Liver (tissue), 9 donors: ENCODE measurements around the gene UPF1. TPM values are rescaled to one million over a fixed set of nuclear protein-coding genes. Genes with fewer than 3 reads are reported as not detected.

ENCODE experiments used
- DNase-seq: peaks from one replicate; pipeline ENCODE4 v3.0.0-alpha.2; 2017; ENCODE audit warnings: low spot score
- H3K27ac ChIP-seq, 2 donors: one replicate each; pipeline ENCODE4 v1.7.0; 2013; ENCODE audit warnings: inconsistent platforms in 2 of 2, low read length in 2 of 2, control low read depth in 1 of 2, low read depth in 1 of 2, mild to moderate bottlenecking in 1 of 2
- H3K27me3 ChIP-seq, 4 donors: one replicate each; pipeline versions ENCODE4 v1.6.1 to v1.7.0; 2013; ENCODE audit warnings: low read length in 3 of 4, inconsistent platforms in 1 of 4, mild to moderate bottlenecking in 1 of 4, moderate library complexity in 1 of 4; ENCODE audit not compliant: control insufficient read depth in 4 of 4, insufficient read depth in 4 of 4
- H3K36me3 ChIP-seq, 4 donors: one replicate each; pipeline versions ENCODE4 v1.6.1 to v1.7.0; 2013; ENCODE audit warnings: low read length in 3 of 4, mild to moderate bottlenecking in 3 of 4, low read depth in 1 of 4, moderate library complexity in 1 of 4; ENCODE audit not compliant: control insufficient read depth in 4 of 4, insufficient read depth in 3 of 4
- H3K4me1 ChIP-seq, 4 donors: one replicate each; pipeline versions ENCODE4 v1.6.1 to v1.7.0; 2013; ENCODE audit warnings: low read length in 3 of 4, mild to moderate bottlenecking in 3 of 4, moderate library complexity in 1 of 4; ENCODE audit not compliant: control insufficient read depth in 4 of 4, insufficient read depth in 4 of 4
- H3K4me3 ChIP-seq, 3 donors: one replicate each; pipeline versions ENCODE4 v1.6.1 to v1.7.0; 2013; ENCODE audit warnings: low read length in 3 of 3, control low read depth in 1 of 3, low read depth in 1 of 3, mild to moderate bottlenecking in 1 of 3
- H3K9ac ChIP-seq, 2 donors: one replicate each; pipeline ENCODE4 v1.7.0; 2013; ENCODE audit warnings: low read length in 2 of 2, mild to moderate bottlenecking in 2 of 2, moderate library complexity in 2 of 2, control low read depth in 1 of 2, low read depth in 1 of 2
- H3K9me3 ChIP-seq, 4 donors: one replicate each; pipeline versions ENCODE4 v1.6.1 to v1.7.0; 2013; ENCODE audit warnings: low read length in 3 of 4; ENCODE audit not compliant: control insufficient read depth in 4 of 4
- EGR1 ChIP-seq, 2 donors: IDR thresholded peaks; 2 replicates each; pipeline ENCODE4 v1.6.1; 2016 to 2018; ENCODE audit warnings: antibody characterized with exemption in 2 of 2, low read depth in 2 of 2
- FOXA1 ChIP-seq: IDR thresholded peaks from 2 replicates; pipeline ENCODE4 v1.6.1; 2016; ENCODE audit warnings: antibody characterized with exemption
- GABPA ChIP-seq, 2 donors: IDR thresholded peaks in 1 of 2; conservative IDR thresholded peaks in 1 of 2; 2 replicates each; pipeline ENCODE4 v1.6.1; 2016; ENCODE audit warnings: antibody characterized with exemption in 2 of 2, mild to moderate bottlenecking in 1 of 2, moderate library complexity in 1 of 2
- HNF4A ChIP-seq, 2 donors: conservative IDR thresholded peaks; 2 replicates each; pipeline ENCODE4 v1.6.1; 2016; ENCODE audit warnings: antibody characterized with exemption in 2 of 2, mild to moderate bottlenecking in 2 of 2
- JUND ChIP-seq, 2 donors: IDR thresholded peaks; 2 replicates each; pipeline ENCODE4 v1.6.1; 2016; ENCODE audit warnings: antibody characterized with exemption in 2 of 2
- NR2F2 ChIP-seq: IDR thresholded peaks from 2 replicates; pipeline ENCODE4 v1.6.1; 2016; ENCODE audit warnings: antibody characterized with exemption
- RXRA ChIP-seq, 2 donors: IDR thresholded peaks; 2 replicates each; pipeline ENCODE4 v1.6.1; 2017 to 2018; ENCODE audit warnings: antibody characterized with exemption in 2 of 2, mild to moderate bottlenecking in 1 of 2
- SP1 ChIP-seq: IDR thresholded peaks from 2 replicates; pipeline ENCODE4 v1.6.1; 2018; ENCODE audit warnings: antibody characterized with exemption, mild to moderate bottlenecking
- TAF1 ChIP-seq: conservative IDR thresholded peaks from 2 replicates; pipeline ENCODE4 v1.6.1; 2016; ENCODE audit warnings: antibody characterized with exemption, mild to moderate bottlenecking
- YY1 ChIP-seq: IDR thresholded peaks from 2 replicates; pipeline ENCODE4 v1.6.1; 2016; ENCODE audit warnings: antibody characterized with exemption, mild to moderate bottlenecking
- WGBS: extraction: QIAGEN DNeasy Blood & Tissue Kit; methylation state at CpG from one replicate; pipeline ENCODE4 v1.1.7; 2013; 5-methylcytosine and 5-hydroxymethylcytosine counted together
- polyA plus RNA-seq, 2 donors: library from polyadenylated mRNA; stranded (reverse) in 1 of 2; unstranded in 1 of 2; fragments of 200-250 nt in 1 of 2; fragments of >200 nt in 1 of 2; fragmentation: Nextera tagmentation in 1 of 2; extraction: Ambion mirVana in 1 of 2; gene quantifications; one replicate each; pipeline versions ENCODE4 v1.2.1 to v1.2.3, GENCODE V29; 2013 to 2015
- total RNA-seq, 2 donors: library from RNA; depleted of rRNA; stranded (reverse); fragments of >200 nt; gene quantifications; one replicate each; pipeline ENCODE4 v1.2.3, GENCODE V29; 2014
- TF ChIP-seq, protein P1 (sequence below): IDR thresholded peaks from 2 replicates; pipeline ENCODE4 v1.6.1; 2016; ENCODE audit warnings: antibody characterized with exemption, mild to moderate bottlenecking
- TF ChIP-seq, protein P2 (sequence below): IDR thresholded peaks from 2 replicates; pipeline ENCODE4 v1.6.1; 2016; ENCODE audit warnings: antibody characterized with exemption
- TF ChIP-seq, protein P3 (sequence below): IDR thresholded peaks from 2 replicates; pipeline ENCODE4 v1.6.1; 2016; ENCODE audit warnings: antibody characterized with exemption
- TF ChIP-seq, protein P4 (sequence below): IDR thresholded peaks from 2 replicates; pipeline ENCODE4 v1.6.1; 2016; ENCODE audit warnings: antibody characterized with exemption
- TF ChIP-seq, protein P5 (sequence below): fragments of 150-350 bp; IDR thresholded peaks from 2 replicates; pipeline ENCODE4 v1.5.1; 2017; ENCODE audit warnings: improper control_type of control experiment, low read depth, low read length; ENCODE audit not compliant: missing input control
- donor health status: healthy.
- donor health status: healthy.
- donor health status: healthy.
- donor health status: healthy.
- donor health status: healthy.

The UPF1 gene
- total and polyA plus RNA-seq, 4 donors = 5.7 to 51.0 (median 35.2) TPM

DNA sequence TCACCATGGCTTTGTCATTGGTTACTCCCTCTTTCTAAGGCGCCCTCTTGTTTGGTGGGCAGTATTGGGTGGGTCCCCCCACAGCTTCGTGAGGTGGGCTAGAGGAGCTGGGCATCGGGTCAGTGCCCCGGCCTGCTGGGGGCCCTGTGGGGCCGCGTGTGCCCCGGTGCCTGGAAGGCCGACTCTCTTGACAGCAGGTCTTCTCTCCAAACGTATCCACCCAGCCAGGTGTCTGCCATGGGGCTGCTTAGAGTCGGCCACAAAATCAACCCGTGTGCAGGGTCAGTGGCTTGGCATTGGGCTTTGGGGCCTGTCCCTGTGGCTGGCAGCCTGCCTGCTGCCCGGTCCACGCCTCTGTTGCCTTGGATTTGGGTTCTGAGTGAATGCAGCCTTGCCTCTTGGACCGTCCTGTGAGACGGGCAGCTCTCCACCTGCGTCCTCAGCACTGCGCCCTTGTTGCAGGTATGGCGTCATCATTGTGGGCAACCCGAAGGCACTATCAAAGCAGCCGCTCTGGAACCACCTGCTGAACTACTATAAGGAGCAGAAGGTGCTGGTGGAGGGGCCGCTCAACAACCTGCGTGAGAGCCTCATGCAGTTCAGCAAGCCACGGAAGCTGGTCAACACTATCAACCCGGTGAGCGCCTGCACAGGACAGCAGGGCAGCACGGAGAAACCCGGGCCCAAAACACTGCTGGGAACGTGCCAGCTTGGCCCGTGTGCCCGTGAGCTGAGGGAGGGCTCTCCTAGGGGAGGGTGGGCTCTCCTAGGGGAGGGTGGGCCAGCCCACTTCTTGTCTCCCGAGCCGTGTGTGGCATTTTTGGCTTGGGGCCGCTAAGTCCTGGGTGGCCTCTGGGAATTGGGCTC, 31.4 kb downstream of the UPF1 start:
- WGBS = 91% methylated on average over 33 of the region's 33 CpGs
- Histone ChIP-seq H3K36me3 (peaks cover 37 to 94% (median 49%) of the 10 kb centered on the region in 4 donors), H3K9me3 (no peaks in the 10 kb centered on the region), H3K4me3 (no peak overlapping the region), H3K4me1 (peaks cover 0 to 10% (median under 1%) of the 10 kb centered on the region in 4 donors), H3K27me3 (no peaks in the 10 kb centered on the region), H3K9ac (no peak overlapping the region), H3K27ac (no peak overlapping the region)
- TF ChIP-seq RXRA (IDR thresholded peaks at IDR 0.05) (no peak), TAF1 (no peak), JUND (IDR thresholded peaks at IDR 0.05) (no peak), YY1 (no peak), GABPA (IDR thresholded peaks at IDR 0.05 in 1 of 2, conservative IDR thresholded peaks at IDR 0.05 in 1 of 2) (no peak), SP1 (no peak), FOXA1 (no peak), HNF4A (conservative IDR thresholded peaks at IDR 0.05) (no peak), NR2F2 (no peak), EGR1 (IDR thresholded peaks at IDR 0.05; ENCODE audit: low read depth in 2 of 2) (no peak)
- TF ChIP-seq, protein P1, sequence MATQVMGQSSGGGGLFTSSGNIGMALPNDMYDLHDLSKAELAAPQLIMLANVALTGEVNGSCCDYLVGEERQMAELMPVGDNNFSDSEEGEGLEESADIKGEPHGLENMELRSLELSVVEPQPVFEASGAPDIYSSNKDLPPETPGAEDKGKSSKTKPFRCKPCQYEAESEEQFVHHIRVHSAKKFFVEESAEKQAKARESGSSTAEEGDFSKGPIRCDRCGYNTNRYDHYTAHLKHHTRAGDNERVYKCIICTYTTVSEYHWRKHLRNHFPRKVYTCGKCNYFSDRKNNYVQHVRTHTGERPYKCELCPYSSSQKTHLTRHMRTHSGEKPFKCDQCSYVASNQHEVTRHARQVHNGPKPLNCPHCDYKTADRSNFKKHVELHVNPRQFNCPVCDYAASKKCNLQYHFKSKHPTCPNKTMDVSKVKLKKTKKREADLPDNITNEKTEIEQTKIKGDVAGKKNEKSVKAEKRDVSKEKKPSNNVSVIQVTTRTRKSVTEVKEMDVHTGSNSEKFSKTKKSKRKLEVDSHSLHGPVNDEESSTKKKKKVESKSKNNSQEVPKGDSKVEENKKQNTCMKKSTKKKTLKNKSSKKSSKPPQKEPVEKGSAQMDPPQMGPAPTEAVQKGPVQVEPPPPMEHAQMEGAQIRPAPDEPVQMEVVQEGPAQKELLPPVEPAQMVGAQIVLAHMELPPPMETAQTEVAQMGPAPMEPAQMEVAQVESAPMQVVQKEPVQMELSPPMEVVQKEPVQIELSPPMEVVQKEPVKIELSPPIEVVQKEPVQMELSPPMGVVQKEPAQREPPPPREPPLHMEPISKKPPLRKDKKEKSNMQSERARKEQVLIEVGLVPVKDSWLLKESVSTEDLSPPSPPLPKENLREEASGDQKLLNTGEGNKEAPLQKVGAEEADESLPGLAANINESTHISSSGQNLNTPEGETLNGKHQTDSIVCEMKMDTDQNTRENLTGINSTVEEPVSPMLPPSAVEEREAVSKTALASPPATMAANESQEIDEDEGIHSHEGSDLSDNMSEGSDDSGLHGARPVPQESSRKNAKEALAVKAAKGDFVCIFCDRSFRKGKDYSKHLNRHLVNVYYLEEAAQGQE = no peak
- TF ChIP-seq, protein P2, sequence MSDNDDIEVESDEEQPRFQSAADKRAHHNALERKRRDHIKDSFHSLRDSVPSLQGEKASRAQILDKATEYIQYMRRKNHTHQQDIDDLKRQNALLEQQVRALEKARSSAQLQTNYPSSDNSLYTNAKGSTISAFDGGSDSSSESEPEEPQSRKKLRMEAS = no peak
- TF ChIP-seq, protein P3, sequence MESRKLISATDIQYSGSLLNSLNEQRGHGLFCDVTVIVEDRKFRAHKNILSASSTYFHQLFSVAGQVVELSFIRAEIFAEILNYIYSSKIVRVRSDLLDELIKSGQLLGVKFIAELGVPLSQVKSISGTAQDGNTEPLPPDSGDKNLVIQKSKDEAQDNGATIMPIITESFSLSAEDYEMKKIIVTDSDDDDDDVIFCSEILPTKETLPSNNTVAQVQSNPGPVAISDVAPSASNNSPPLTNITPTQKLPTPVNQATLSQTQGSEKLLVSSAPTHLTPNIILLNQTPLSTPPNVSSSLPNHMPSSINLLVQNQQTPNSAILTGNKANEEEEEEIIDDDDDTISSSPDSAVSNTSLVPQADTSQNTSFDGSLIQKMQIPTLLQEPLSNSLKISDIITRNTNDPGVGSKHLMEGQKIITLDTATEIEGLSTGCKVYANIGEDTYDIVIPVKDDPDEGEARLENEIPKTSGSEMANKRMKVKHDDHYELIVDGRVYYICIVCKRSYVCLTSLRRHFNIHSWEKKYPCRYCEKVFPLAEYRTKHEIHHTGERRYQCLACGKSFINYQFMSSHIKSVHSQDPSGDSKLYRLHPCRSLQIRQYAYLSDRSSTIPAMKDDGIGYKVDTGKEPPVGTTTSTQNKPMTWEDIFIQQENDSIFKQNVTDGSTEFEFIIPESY = no peak
- TF ChIP-seq, protein P4, sequence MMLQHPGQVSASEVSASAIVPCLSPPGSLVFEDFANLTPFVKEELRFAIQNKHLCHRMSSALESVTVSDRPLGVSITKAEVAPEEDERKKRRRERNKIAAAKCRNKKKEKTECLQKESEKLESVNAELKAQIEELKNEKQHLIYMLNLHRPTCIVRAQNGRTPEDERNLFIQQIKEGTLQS = no peak
- TF ChIP-seq, protein P5, sequence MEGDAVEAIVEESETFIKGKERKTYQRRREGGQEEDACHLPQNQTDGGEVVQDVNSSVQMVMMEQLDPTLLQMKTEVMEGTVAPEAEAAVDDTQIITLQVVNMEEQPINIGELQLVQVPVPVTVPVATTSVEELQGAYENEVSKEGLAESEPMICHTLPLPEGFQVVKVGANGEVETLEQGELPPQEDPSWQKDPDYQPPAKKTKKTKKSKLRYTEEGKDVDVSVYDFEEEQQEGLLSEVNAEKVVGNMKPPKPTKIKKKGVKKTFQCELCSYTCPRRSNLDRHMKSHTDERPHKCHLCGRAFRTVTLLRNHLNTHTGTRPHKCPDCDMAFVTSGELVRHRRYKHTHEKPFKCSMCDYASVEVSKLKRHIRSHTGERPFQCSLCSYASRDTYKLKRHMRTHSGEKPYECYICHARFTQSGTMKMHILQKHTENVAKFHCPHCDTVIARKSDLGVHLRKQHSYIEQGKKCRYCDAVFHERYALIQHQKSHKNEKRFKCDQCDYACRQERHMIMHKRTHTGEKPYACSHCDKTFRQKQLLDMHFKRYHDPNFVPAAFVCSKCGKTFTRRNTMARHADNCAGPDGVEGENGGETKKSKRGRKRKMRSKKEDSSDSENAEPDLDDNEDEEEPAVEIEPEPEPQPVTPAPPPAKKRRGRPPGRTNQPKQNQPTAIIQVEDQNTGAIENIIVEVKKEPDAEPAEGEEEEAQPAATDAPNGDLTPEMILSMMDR = no peak
- no peak for DNase-seq
